NCI-H1694 (cell line): ENCODE results near the gene ANKRD36.
"Not testable (repeated sequence)": the region's sequence is repeated elsewhere in the genome, so short reads cannot be mapped to it uniquely, and the experiment has no call there.

Experiments
- DNase-seq: peaks from one replicate; lab custom pipeline; 2025; lab: John Stamatoyannopoulos, UW

ANKRD36 gene

DNA sequence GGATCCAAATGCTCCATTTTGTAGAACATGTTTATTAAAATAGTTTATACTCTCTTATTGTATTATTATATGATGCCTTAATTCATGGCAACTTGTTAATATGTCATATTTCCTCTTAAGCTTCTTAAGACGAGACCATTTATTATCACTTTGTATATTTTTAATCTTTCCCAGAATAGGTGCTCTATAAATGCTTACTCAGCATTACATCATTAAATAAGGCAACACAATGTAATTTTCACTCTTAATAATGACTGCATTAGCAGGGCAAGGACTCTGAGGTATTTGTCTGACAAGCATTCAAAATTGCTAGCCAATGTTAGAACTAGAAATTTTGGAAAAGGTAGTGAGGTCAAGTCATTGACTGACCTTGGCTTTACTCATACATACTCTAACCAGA lies 180.7 kb downstream of the ANKRD36 start:
- DNase-seq = not testable (repeated sequence)
